ENCODE results near the gene ARHGAP42. TPM values are rescaled to one million over a fixed set of nuclear protein-coding genes. Genes with fewer than 3 reads are reported as not detected.

ARHGAP42 gene
- polyA plus RNA-seq, 3 donors, result 0.13 TPM; not detected in 2

- H3K27ac ChIP-seq (ENCODE audit: low read depth in 1 of 2, low read length in 2 of 2), result no peak overlapping the region
- Mint-ChIP-seq H3K9me3 (peaks cover 0 to 8% (median 3%) of the 10 kb centered on the region in 7 donors), H3K36me3 (no peaks in the 10 kb centered on the region), H3K4me1 (no peaks in the 10 kb centered on the region), H3K27ac (no peak overlapping the region), H3K27me3 (ENCODE audit: low read depth in 3 of 3) (no peaks in the 10 kb centered on the region), H3K4me3 (no peak overlapping the region)
- H2AFZ ChIP-seq (ENCODE audit: insufficient read depth, low read depth, low read length, poor library complexity, severe bottlenecking), result no peak overlapping the region
- no peaks in the 10 kb centered on the region for H3K9me3 ChIP-seq (replicated peaks in 1 of 2; ENCODE audit: control insufficient read depth in 1 of 2, insufficient read depth in 1 of 2, low read length in 2 of 2)
- intact Hi-C loops (cut with micrococcal nuclease), result no loop called here
- no peak overlapping the region for H3K4me3 ChIP-seq (replicated peaks in 1 of 3; ENCODE audit: low read depth in 2 of 3, low read length in 3 of 3)
- H3K4me2 ChIP-seq (replicated peaks; ENCODE audit: extremely low read depth, low read length, poor library complexity, severe bottlenecking), result no peak overlapping the region
- no peak for TF ChIP-seq CTCF (IDR thresholded peaks at IDR 0.05)
- H4K20me1 ChIP-seq (ENCODE audit: insufficient read depth, low read length), result no peaks in the 10 kb centered on the region
- no peak for DNase-seq
- 100% methylated on average over 3 of the region's 6 CpGs for WGBS (ENCODE audit: insufficient coverage)
- H3K36me3 ChIP-seq (replicated peaks in 1 of 2; ENCODE audit: control insufficient read depth in 1 of 2, insufficient read depth in 2 of 2, low read length in 2 of 2), result no peaks in the 10 kb centered on the region
- no peaks in the 10 kb centered on the region for H3K4me1 ChIP-seq (ENCODE audit: control insufficient read depth in 1 of 2, insufficient read depth in 2 of 2, low read length in 2 of 2)
- H3K79me2 ChIP-seq (ENCODE audit: insufficient read depth, low read length), result no peaks in the 10 kb centered on the region
- H3K27me3 ChIP-seq (ENCODE audit: control insufficient read depth in 2 of 2, insufficient read depth in 2 of 2, low read length in 2 of 2), result no peaks in the 10 kb centered on the region
- no peak overlapping the region for H3K9ac ChIP-seq (ENCODE audit: insufficient read depth, low read length, poor library complexity, severe bottlenecking)
Observed at GRCh38 chr11:100776212-100776896, 89.3 kb downstream of the ARHGAP42 start.

GRCh38 chr11:100777103-100777502 is 90.0 kb downstream of the ARHGAP42 start:
- Histone ChIP-seq H3K4me2 (replicated peaks; ENCODE audit: extremely low read depth, low read length, poor library complexity, severe bottlenecking) (no peak overlapping the region), H2AFZ (ENCODE audit: insufficient read depth, low read depth, low read length, poor library complexity, severe bottlenecking) (no peak overlapping the region), H3K9ac (ENCODE audit: insufficient read depth, low read length, poor library complexity, severe bottlenecking) (no peak overlapping the region), H3K27ac (ENCODE audit: low read depth in 1 of 2, low read length in 2 of 2) (no peak overlapping the region), H3K79me2 (ENCODE audit: insufficient read depth, low read length) (no peaks in the 10 kb centered on the region), H3K27me3 (ENCODE audit: control insufficient read depth in 2 of 2, insufficient read depth in 2 of 2, low read length in 2 of 2) (no peaks in the 10 kb centered on the region), H3K4me3 (replicated peaks in 1 of 3; ENCODE audit: low read depth in 2 of 3, low read length in 3 of 3) (no peak overlapping the region), H3K4me1 (ENCODE audit: control insufficient read depth in 1 of 2, insufficient read depth in 2 of 2, low read length in 2 of 2) (no peaks in the 10 kb centered on the region), H3K36me3 (replicated peaks in 1 of 2; ENCODE audit: control insufficient read depth in 1 of 2, insufficient read depth in 2 of 2, low read length in 2 of 2) (no peaks in the 10 kb centered on the region), H4K20me1 (ENCODE audit: insufficient read depth, low read length) (no peaks in the 10 kb centered on the region), H3K9me3 (replicated peaks in 1 of 2; ENCODE audit: control insufficient read depth in 1 of 2, insufficient read depth in 1 of 2, low read length in 2 of 2) (no peaks in the 10 kb centered on the region)
- Mint-ChIP-seq H3K4me3 (no peak overlapping the region), H3K36me3 (no peaks in the 10 kb centered on the region), H3K9me3 (peaks cover 0 to 8% (median 3%) of the 10 kb centered on the region in 7 donors), H3K4me1 (no peaks in the 10 kb centered on the region), H3K27me3 (ENCODE audit: low read depth in 3 of 3) (no peaks in the 10 kb centered on the region), H3K27ac (no peak overlapping the region)
- intact Hi-C loops (cut with micrococcal nuclease), result no loop called here
- no peak for TF ChIP-seq CTCF (IDR thresholded peaks at IDR 0.05)
- DNase-seq, result no peak

All from CD14-positive monocyte (primary cell).